NCI-H1694 (cell line): ENCODE results near the gene DUSP22.

Experiments
- DNase-seq: peaks from one replicate; lab custom pipeline; 2025; lab: John Stamatoyannopoulos, UW

Gene DUSP22

GRCh38 chr6:352896-353470 is 60.7 kb downstream of the DUSP22 start:
- DNase-seq: no peak

GRCh38 chr6:353642-354614 is 61.6 kb downstream of the DUSP22 start:
- DNase-seq: no peak

GRCh38 chr6:354631-355280 is 62.5 kb downstream of the DUSP22 start:
- DNase-seq: no peak

GRCh38 chr6:355373-356208 is 63.3 kb downstream of the DUSP22 start:
- DNase-seq: no peak

- no peak for DNase-seq
Measured at GRCh38 chr6:356828-357251, 64.6 kb downstream of the DUSP22 start.

GRCh38 chr6:357261-357790 is 65.0 kb downstream of the DUSP22 start:
- no peak for DNase-seq

- no peak for DNase-seq
Measured at GRCh38 chr6:357791-358341, 65.6 kb downstream of the DUSP22 start.

- DNase-seq: no peak
Measured at GRCh38 chr6:358432-358831, 66.1 kb downstream of the DUSP22 start.

GRCh38 chr6:358847-359246 is 66.6 kb downstream of the DUSP22 start:
- no peak for DNase-seq

- no peak for DNase-seq
Measured at GRCh38 chr6:359261-360035, 67.2 kb downstream of the DUSP22 start.

GRCh38 chr6:360349-360748 is 68.1 kb downstream of the DUSP22 start:
- no peak for DNase-seq

- no peak for DNase-seq
Measured at GRCh38 chr6:360764-361373, 68.6 kb downstream of the DUSP22 start.

- no peak for DNase-seq
Measured at GRCh38 chr6:361411-362132, 69.3 kb downstream of the DUSP22 start.

GRCh38 chr6:362231-362923 is 70.1 kb downstream of the DUSP22 start:
- DNase-seq: no peak

- no peak for DNase-seq
Measured at GRCh38 chr6:362924-363249, 70.6 kb downstream of the DUSP22 start.

GRCh38 chr6:363291-363690 is 71.0 kb downstream of the DUSP22 start:
- DNase-seq: no peak

- DNase-seq: no peak
Measured at GRCh38 chr6:363909-364308, 71.6 kb downstream of the DUSP22 start.

GRCh38 chr6:364609-365540 is 72.6 kb downstream of the DUSP22 start:
- no peak for DNase-seq
